Measurements from ENCODE around the gene DLG2. TPM values are rescaled to one million over a fixed set of nuclear protein-coding genes. Genes with fewer than 3 reads are reported as not detected.

Gene DLG2
- total and polyA plus RNA-seq, 9 of the 15 experiments (the other 6 are each of a cell fraction or from before 2014, with no cell fraction given) = 0.52 to 1.6 (median 0.95) TPM

GRCh38 chr11:84218318-84218717, 1408.8 kb downstream of the DLG2 start (continued):
- TF ChIP-seq, protein P1, sequence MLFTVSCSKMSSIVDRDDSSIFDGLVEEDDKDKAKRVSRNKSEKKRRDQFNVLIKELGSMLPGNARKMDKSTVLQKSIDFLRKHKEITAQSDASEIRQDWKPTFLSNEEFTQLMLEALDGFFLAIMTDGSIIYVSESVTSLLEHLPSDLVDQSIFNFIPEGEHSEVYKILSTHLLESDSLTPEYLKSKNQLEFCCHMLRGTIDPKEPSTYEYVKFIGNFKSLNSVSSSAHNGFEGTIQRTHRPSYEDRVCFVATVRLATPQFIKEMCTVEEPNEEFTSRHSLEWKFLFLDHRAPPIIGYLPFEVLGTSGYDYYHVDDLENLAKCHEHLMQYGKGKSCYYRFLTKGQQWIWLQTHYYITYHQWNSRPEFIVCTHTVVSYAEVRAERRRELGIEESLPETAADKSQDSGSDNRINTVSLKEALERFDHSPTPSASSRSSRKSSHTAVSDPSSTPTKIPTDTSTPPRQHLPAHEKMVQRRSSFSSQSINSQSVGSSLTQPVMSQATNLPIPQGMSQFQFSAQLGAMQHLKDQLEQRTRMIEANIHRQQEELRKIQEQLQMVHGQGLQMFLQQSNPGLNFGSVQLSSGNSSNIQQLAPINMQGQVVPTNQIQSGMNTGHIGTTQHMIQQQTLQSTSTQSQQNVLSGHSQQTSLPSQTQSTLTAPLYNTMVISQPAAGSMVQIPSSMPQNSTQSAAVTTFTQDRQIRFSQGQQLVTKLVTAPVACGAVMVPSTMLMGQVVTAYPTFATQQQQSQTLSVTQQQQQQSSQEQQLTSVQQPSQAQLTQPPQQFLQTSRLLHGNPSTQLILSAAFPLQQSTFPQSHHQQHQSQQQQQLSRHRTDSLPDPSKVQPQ (CRISPR knock-in tag; IDR thresholded peaks at IDR 0.05; ENCODE audit: borderline replicate concordance) = no peak

GRCh38 chr11:84215672-84216071, 1411.5 kb downstream of the DLG2 start:
- FAIRE-seq (no peak), DNase-seq (ENCODE audit: extremely low read depth in 1 of 4, low spot score in 3 of 4) (no peak), ATAC-seq (no peak)
- POLR2A ChIA-PET = no interaction called here
- H3K9me1 ChIP-seq (ENCODE audit: control insufficient read depth, insufficient read depth, low read length) = no peaks in the 10 kb centered on the region
- CTCF ChIA-PET (ENCODE audit: low intra/inter-chr PET ratio) = no interaction called here
- no peaks in the 10 kb centered on the region for H3K79me2 ChIP-seq (ENCODE audit: control insufficient read depth, insufficient read depth, low read length)
- no peaks in the 10 kb centered on the region for H3K27me3 ChIP-seq (ENCODE audit: control insufficient read depth in 2 of 2, insufficient read depth in 2 of 2, low read length in 2 of 2)
- no peaks in the 10 kb centered on the region for H4K20me1 ChIP-seq (replicated peaks; ENCODE audit: control insufficient read depth, insufficient read depth, low read length)
- TF ChIP-seq RBFOX2 (IDR thresholded peaks at IDR 0.05; ENCODE audit: low read depth, low read length) (no peak), ZNF449 (CRISPR knock-in tag; IDR thresholded peaks at IDR 0.05) (no peak), ID3 (CRISPR knock-in tag; IDR thresholded peaks at IDR 0.05) (no peak), ID3 (tag; IDR thresholded peaks at IDR 0.05) (no peak), CTBP1 (IDR thresholded peaks at IDR 0.05; ENCODE audit: borderline replicate concordance) (no peak), ZNF584 (CRISPR knock-in tag; IDR thresholded peaks at IDR 0.05; ENCODE audit: low read depth) (no peak), CHD1 (IDR thresholded peaks at IDR 0.05; ENCODE audit: low read length) (no peak), KLF16 (IDR thresholded peaks at IDR 0.05) (no peak), ZFP91 (CRISPR knock-in tag; IDR thresholded peaks at IDR 0.05) (no peak), PTRF (tag; IDR thresholded peaks at IDR 0.05) (no peak), ZNF143 (CRISPR knock-in tag; IDR thresholded peaks at IDR 0.05) (no peak), ZBTB2 (IDR thresholded peaks at IDR 0.05) (no peak)
- no peaks in the 10 kb centered on the region for H3K36me3 ChIP-seq (ENCODE audit: control insufficient read depth, insufficient read depth, low read length)
- WGBS (ENCODE audit: insufficient coverage, low coverage, missing lambda C conversion rate) = 0% methylated on average over 1 of the region's 1 CpG
- no peak overlapping the region for H3K4me2 ChIP-seq (ENCODE audit: insufficient read depth, low read length)
- H3K27ac ChIP-seq (ENCODE audit: extremely low read depth, low read depth, low read length) = no peak overlapping the region
- no peaks in the 10 kb centered on the region for H3K4me1 ChIP-seq (replicated peaks in 1 of 2; ENCODE audit: control insufficient read depth in 2 of 2, insufficient read depth in 2 of 2, low read length in 2 of 2)
- no peaks in the 10 kb centered on the region for H3K9me3 ChIP-seq (replicated peaks; ENCODE audit: control insufficient read depth, insufficient read depth, low read depth, low read length)
- BruUV-seq (replicated peaks) = no TSS peak
- no peak overlapping the region for H2AFZ ChIP-seq (ENCODE audit: low read depth, low read length)
- no peak overlapping the region for H3K9ac ChIP-seq (ENCODE audit: insufficient read depth in 1 of 2, low read depth in 2 of 2, low read length in 2 of 2)
- in situ Hi-C loops (cut with MboI) = no loop called here
- no peak overlapping the region for H3K4me3 ChIP-seq
- intact Hi-C loops (cut with micrococcal nuclease) = no loop called here

Measured in K562 (cell line).